Measurements from ENCODE around the gene PYDC1.
"Not testable (repeated sequence)": the region's sequence is repeated elsewhere in the genome, so short reads cannot be mapped to it uniquely, and the experiment has no call there.

PYDC1 gene

DNA sequence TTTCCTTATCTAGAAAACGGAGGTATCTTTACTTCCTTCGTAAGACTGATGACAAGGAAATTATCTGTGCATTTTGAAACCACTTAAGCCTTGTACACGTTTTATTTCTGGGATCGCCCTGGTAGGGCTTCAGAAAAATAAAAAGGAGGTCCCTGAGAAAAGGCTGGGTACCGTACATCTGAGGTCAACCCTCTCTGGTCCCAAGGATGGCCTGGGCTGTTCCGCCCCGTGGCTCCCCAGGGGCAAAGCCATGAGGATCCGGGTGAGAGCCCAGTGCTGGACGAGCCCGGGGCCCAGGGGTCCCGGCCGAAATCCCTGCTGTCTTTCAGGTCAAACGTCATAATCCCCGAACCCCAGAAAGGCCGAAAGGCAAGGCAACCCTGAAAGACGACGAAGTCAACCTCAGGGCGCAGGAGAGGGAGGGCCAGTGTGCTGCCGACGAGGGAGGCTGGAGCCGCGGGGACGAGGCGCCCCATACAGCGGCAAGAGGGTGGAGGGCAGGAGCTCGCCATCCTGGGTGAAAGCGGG lies 37.7 kb downstream of the PYDC1 start:
- no peak for DNase-seq (ENCODE audit: low read depth)

DNA sequence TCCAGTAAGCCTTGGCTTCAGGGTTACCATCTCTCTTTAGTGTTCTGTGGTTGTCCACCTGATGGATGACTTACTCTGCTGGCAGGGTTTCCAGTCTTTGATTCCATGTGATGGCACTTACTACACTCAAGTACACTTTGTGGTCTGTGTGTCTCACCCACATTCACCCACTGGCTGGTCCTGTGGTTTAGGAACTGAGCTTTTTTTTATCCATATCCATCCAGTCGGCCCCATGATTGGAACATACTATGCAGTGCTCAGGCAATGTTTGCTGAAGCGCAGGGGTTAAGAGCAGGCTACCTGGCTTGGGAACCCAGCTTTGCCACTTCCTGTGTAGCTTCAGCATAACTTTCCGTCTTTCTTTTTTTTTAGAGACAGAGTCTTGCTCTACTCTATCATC lies 39.8 kb downstream of the PYDC1 start:
- no peak for DNase-seq (ENCODE audit: low read depth)

- not testable (repeated sequence) for DNase-seq (ENCODE audit: low read depth)
Observed at GRCh38 chr16:31170048-31170447, 46.9 kb downstream of the PYDC1 start.

DNA sequence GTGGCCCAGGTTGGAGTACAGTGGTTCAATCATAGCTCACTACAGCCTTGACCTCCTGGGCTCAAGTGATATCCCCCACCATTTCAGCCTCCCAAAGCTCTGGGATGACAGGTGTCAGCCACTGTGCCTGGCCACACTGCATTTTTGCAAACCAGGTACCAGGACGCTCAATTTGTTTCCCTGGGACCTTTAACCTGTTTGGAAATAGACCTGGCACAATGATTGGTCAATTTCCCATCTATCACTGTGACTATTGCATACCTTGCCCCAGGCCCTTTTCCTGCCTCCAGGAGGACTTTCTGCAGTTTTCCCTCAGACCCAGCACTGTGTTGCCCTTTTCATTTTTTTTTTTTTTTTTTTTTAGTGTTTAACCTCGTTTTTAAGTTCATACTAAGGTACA lies 48.1 kb downstream of the PYDC1 start:
- DNase-seq (ENCODE audit: low read depth) = no peak

- no peak for DNase-seq (ENCODE audit: low read depth)
Observed at GRCh38 chr16:31167315-31167714, 49.6 kb downstream of the PYDC1 start.
